SKM-1 (cell line): ENCODE measurements around the gene SCN1A.
"Not testable (repeated sequence)": the region's sequence is repeated elsewhere in the genome, so short reads cannot be mapped to it uniquely, and the experiment has no call there.

Source experiments
- DNase-seq: peaks from one replicate; lab custom pipeline; 2025; ENCODE audit not compliant: unreplicated experiment; lab: John Stamatoyannopoulos, UW

Gene SCN1A

GRCh38 chr2:165989851-165990250, 138.0 kb downstream of the SCN1A start:
- no peak for DNase-seq

- no peak for DNase-seq
Measured at GRCh38 chr2:165985120-165985519, 142.7 kb downstream of the SCN1A start.

GRCh38 chr2:165972161-165972560, 155.7 kb downstream of the SCN1A start:
- DNase-seq = not testable (repeated sequence)

GRCh38 chr2:165970663-165971062, 157.2 kb downstream of the SCN1A start:
- DNase-seq = no peak

- no peak for DNase-seq
Measured at GRCh38 chr2:165969227-165969626, 158.6 kb downstream of the SCN1A start.

GRCh38 chr2:165967746-165968145, 160.1 kb downstream of the SCN1A start:
- DNase-seq = no peak

GRCh38 chr2:165961818-165962217, 166.0 kb downstream of the SCN1A start:
- DNase-seq = no peak

- DNase-seq = no peak
Measured at GRCh38 chr2:165959371-165959770, 168.4 kb downstream of the SCN1A start.

- no peak for DNase-seq
Measured at GRCh38 chr2:165958313-165958960, 169.4 kb downstream of the SCN1A start.

- DNase-seq = no peak
Measured at GRCh38 chr2:165957030-165957675, 170.7 kb downstream of the SCN1A start.

- peak; percentile 85 for DNase-seq
Measured at GRCh38 chr2:165953655-165954606, 173.9 kb downstream of the SCN1A start, which contains the start of gene TTC21B. Gene TTC21B, minus strand, starts transcription at chr2:165953776. Its CDS starts 71 bp downstream, at chr2:165953705.

- peak; percentile 62 for DNase-seq
Measured at GRCh38 chr2:165953306-165953654, 174.5 kb downstream of the SCN1A start.

GRCh38 chr2:165952741-165953211, 175.0 kb downstream of the SCN1A start:
- DNase-seq = no peak

- no peak for DNase-seq
Measured at GRCh38 chr2:165952085-165952484, 175.7 kb downstream of the SCN1A start.

- no peak for DNase-seq
Measured at GRCh38 chr2:165950438-165950837, 177.4 kb downstream of the SCN1A start.

- DNase-seq = no peak
Measured at GRCh38 chr2:165941827-165942226, 186.0 kb downstream of the SCN1A start.

- DNase-seq = no peak
Measured at GRCh38 chr2:165938237-165938636, 189.6 kb downstream of the SCN1A start.
